SH-SY5Y (cell line): ENCODE results near the gene DOK6.

Experiments used
- GATA2 ChIP-seq: IDR thresholded peaks from 2 replicates; pipeline ENCODE4 v1.6.1; 2011; ENCODE audit warnings: mild to moderate bottlenecking, low read depth, low read length
- GATA3 ChIP-seq: IDR thresholded peaks from 2 replicates; pipeline ENCODE4 v1.6.1; 2011; ENCODE audit warnings: low read depth, mild to moderate bottlenecking, low read length, moderate library complexity

DNA sequence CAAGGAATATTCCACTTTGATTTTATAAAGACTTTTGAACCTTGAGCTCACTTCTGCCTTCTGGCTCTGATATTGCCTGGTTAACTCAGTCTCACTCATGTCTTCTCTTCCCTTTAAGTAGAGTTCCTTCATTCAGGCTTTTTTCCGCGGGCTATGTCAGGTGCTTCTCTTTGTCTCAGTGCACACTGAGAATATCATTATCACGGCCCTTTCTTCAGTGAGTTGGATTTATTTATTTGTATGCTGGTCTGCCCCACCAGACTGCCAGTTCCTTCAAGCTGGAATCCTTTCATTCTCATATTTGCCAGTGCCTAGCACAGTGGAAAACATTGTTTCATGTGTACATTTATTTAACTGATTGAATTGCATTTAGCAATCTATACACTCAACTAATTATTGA lies 136.5 kb downstream of the DOK6 start:
- no peak for TF ChIP-seq GATA2
- TF ChIP-seq GATA3 = no peak
